ENCODE data around the gene CRLF1. TPM values are rescaled to one million over a fixed set of nuclear protein-coding genes. Genes with fewer than 3 reads are reported as not detected.

The CRLF1 gene
- total RNA-seq, 2 donors from 2014 or later = 10.4 to 10.5 TPM

- Mint-ChIP-seq H3K27ac (no peak overlapping the region), H3K9me3 (no peaks in the 10 kb centered on the region)
- no peak for DNase-seq
These were observed 20.3 kb downstream of the CRLF1 start for GRCh38 chr19:18586306-18586705.

GRCh38 chr19:18580311-18580710, 26.3 kb downstream of the CRLF1 start:
- no peak for DNase-seq
- TF ChIP-seq CTCF (conservative IDR thresholded peaks at IDR 0.05) = no peak
- no peak overlapping the region for H3K27ac ChIP-seq (ENCODE audit: low read depth, low read length)

More at GRCh38 chr19:18586306-18586705, 20.3 kb downstream of the CRLF1 start:
- Histone ChIP-seq H3K4me1 (ENCODE audit: control insufficient read depth, insufficient read depth, low read length) (no peaks in the 10 kb centered on the region), H3K4me3 (ENCODE audit: low read length) (no peak overlapping the region), H3K27ac (ENCODE audit: low read depth, low read length) (no peak overlapping the region), H3K27me3 (ENCODE audit: control insufficient read depth, insufficient read depth, low read length, poor library complexity, severe bottlenecking) (no peaks in the 10 kb centered on the region), H3K9me3 (ENCODE audit: control insufficient read depth, low read length) (no peaks in the 10 kb centered on the region), H3K36me3 (ENCODE audit: control insufficient read depth, insufficient read depth, low read length) (peaks cover 3% of the 10 kb centered on the region), H3K9ac (ENCODE audit: extremely low read depth, low read length, poor library complexity, severe bottlenecking) (no peak overlapping the region)
- WGBS, 2 experiments (ENCODE audit: insufficient coverage in 1 of 2, insufficient read length in 1 of 2) = 92 to 100% methylated on average over 1 to 2 of the region's 2 CpGs
- Mint-ChIP-seq H3K36me3 (ENCODE audit: low read depth) (peaks cover 3% of the 10 kb centered on the region), H3K4me1 (peaks cover 9% of the 10 kb centered on the region), H3K27me3 (ENCODE audit: insufficient read depth) (peaks cover 4% of the 10 kb centered on the region), H3K4me3 (no peak overlapping the region)
- peak; percentile 19 for TF ChIP-seq CTCF (conservative IDR thresholded peaks at IDR 0.05)

GRCh38 chr19:18577365-18577914, 29.2 kb downstream of the CRLF1 start:
- DNase-seq = no peak
- Mint-ChIP-seq H3K4me1 (peaks cover 8% of the 10 kb centered on the region), H3K36me3 (ENCODE audit: low read depth) (peaks cover 40% of the 10 kb centered on the region), H3K27me3 (ENCODE audit: insufficient read depth) (peaks cover 2% of the 10 kb centered on the region), H3K4me3 (no peak overlapping the region), H3K9me3 (no peaks in the 10 kb centered on the region), H3K27ac (peak overlapping the region; percentile 69)
- no peaks in the 10 kb centered on the region for H3K9me3 ChIP-seq (ENCODE audit: control insufficient read depth, low read length)
- TF ChIP-seq CTCF (conservative IDR thresholded peaks at IDR 0.05) = no peak
- H3K27me3 ChIP-seq (ENCODE audit: control insufficient read depth, insufficient read depth, low read length, poor library complexity, severe bottlenecking) = no peaks in the 10 kb centered on the region
- H3K9ac ChIP-seq (ENCODE audit: extremely low read depth, low read length, poor library complexity, severe bottlenecking) = no peak overlapping the region
- 92 to 95% methylated on average over 18 to 21 of the region's 21 CpGs for WGBS, 2 experiments (ENCODE audit: insufficient coverage in 1 of 2, insufficient read length in 1 of 2)
- no peak overlapping the region for H3K4me3 ChIP-seq (ENCODE audit: low read length)
- H3K4me1 ChIP-seq (ENCODE audit: control insufficient read depth, insufficient read depth, low read length) = peaks cover 7% of the 10 kb centered on the region
- H3K36me3 ChIP-seq (ENCODE audit: control insufficient read depth, insufficient read depth, low read length) = peaks cover 47% of the 10 kb centered on the region
- no peak overlapping the region for H3K27ac ChIP-seq (ENCODE audit: low read depth, low read length)

More at GRCh38 chr19:18580311-18580710, 26.3 kb downstream of the CRLF1 start:
- H3K9me3 Mint-ChIP-seq = no peaks in the 10 kb centered on the region
- Histone ChIP-seq H3K9me3 (ENCODE audit: control insufficient read depth, low read length) (no peaks in the 10 kb centered on the region), H3K27me3 (ENCODE audit: control insufficient read depth, insufficient read depth, low read length, poor library complexity, severe bottlenecking) (no peaks in the 10 kb centered on the region), H3K4me3 (ENCODE audit: low read length) (no peak overlapping the region), H3K9ac (ENCODE audit: extremely low read depth, low read length, poor library complexity, severe bottlenecking) (no peak overlapping the region), H3K36me3 (ENCODE audit: control insufficient read depth, insufficient read depth, low read length) (peaks cover 22% of the 10 kb centered on the region), H3K4me1 (ENCODE audit: control insufficient read depth, insufficient read depth, low read length) (no peaks in the 10 kb centered on the region)
- H3K27ac Mint-ChIP-seq = no peak overlapping the region
- no peak overlapping the region for H3K4me3 Mint-ChIP-seq
- peaks cover 15% of the 10 kb centered on the region for H3K36me3 Mint-ChIP-seq (ENCODE audit: low read depth)
- WGBS, 2 experiments (ENCODE audit: insufficient coverage in 1 of 2, insufficient read length in 1 of 2) = 77 to 85% methylated on average over 7 of the region's 7 CpGs
- peaks cover 4% of the 10 kb centered on the region for H3K27me3 Mint-ChIP-seq (ENCODE audit: insufficient read depth)
- no peaks in the 10 kb centered on the region for H3K4me1 Mint-ChIP-seq
